ENCODE data around the gene RINT1.

Gene RINT1

GRCh38 chr7:105530546-105530945, 1.5 kb upstream of the RINT1 start:
- Histone ChIP-seq H3K4me3 (ENCODE audit: low read depth in 1 of 5, low read length in 5 of 5) (no peak overlapping the region), H3K27me3 (ENCODE audit: control insufficient read depth in 5 of 5, insufficient read depth in 4 of 5, low read length in 5 of 5) (no peaks in the 10 kb centered on the region), H3K9me3 (ENCODE audit: control insufficient read depth in 5 of 5, low read length in 5 of 5) (no peaks in the 10 kb centered on the region), H3K9ac (ENCODE audit: low read length in 5 of 5) (no peak overlapping the region), H3K4me1 (ENCODE audit: control insufficient read depth in 5 of 5, insufficient read depth in 5 of 5, low read length in 5 of 5) (peaks cover 2 to 27% (median 21%) of the 10 kb centered on the region in 5 donors), H3K27ac (ENCODE audit: low read depth, low read length) (no peak overlapping the region), H3K36me3 (ENCODE audit: control insufficient read depth in 5 of 5, insufficient read depth in 5 of 5, low read length in 5 of 5) (peaks cover 0 to 2% (median 0%) of the 10 kb centered on the region in 5 donors)

DNA sequence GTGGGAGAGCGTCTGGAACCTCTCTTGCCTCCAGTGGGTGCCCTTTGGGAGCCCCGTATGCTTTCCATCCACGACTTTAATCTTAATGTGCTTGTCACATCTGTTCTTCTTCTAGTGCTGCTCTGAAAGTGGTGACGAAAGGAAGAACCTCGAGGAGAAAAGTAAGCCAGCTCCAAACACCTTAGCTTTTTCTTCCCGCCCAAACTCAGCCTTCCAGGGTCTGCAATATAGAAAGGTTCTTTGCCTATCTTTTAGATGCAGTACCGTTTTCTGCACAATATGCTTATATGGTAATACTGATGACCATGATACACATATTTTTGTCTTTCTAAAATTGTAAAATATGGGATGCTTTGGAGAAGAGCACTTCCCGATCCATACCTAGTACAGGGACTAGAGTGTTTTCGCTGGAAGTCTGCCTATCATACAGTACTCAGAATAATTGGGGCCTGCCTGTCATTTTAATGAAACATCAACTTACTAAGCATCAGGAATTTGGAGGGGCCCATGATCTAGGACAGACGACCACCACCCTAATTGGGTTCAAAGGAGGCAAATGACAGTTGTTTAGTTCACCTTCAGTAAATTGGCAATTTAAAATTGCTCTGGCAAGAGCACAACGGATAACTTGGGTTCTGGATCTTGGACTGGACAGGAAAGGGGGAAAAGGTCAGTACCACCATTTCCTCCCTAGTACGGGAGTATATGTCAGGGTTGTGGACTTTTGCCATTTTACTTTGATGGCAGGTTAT, 884 bp downstream of the RINT1 start:
- H3K4me1 ChIP-seq (ENCODE audit: control insufficient read depth in 5 of 5, insufficient read depth in 5 of 5, low read length in 5 of 5) = peaks cover 2 to 27% (median 21%) of the 10 kb centered on the region in 5 donors
- peaks cover 0 to 11% (median 7%) of the 10 kb centered on the region in 5 donors for H3K36me3 ChIP-seq (ENCODE audit: control insufficient read depth in 5 of 5, insufficient read depth in 5 of 5, low read length in 5 of 5)
- H3K4me3 ChIP-seq (ENCODE audit: low read depth in 1 of 5, low read length in 5 of 5) = peak overlapping the region; percentile 98 to 100 (median 99)
- no peaks in the 10 kb centered on the region for H3K27me3 ChIP-seq (ENCODE audit: control insufficient read depth in 5 of 5, insufficient read depth in 4 of 5, low read length in 5 of 5)
- peak overlapping the region; percentile 72 for H3K27ac ChIP-seq (ENCODE audit: low read depth, low read length)
- peak overlapping the region; percentile 99 to 100 (median 100) for H3K9ac ChIP-seq (ENCODE audit: low read length in 5 of 5)
- H3K9me3 ChIP-seq (ENCODE audit: control insufficient read depth in 5 of 5, low read length in 5 of 5) = no peaks in the 10 kb centered on the region

GRCh38 chr7:105538339-105538738, 6.3 kb downstream of the RINT1 start:
- Histone ChIP-seq H3K27me3 (ENCODE audit: control insufficient read depth in 5 of 5, insufficient read depth in 4 of 5, low read length in 5 of 5) (no peaks in the 10 kb centered on the region), H3K4me3 (ENCODE audit: low read depth in 1 of 5, low read length in 5 of 5) (no peak overlapping the region), H3K36me3 (ENCODE audit: control insufficient read depth in 5 of 5, insufficient read depth in 5 of 5, low read length in 5 of 5) (peaks cover 17 to 60% (median 45%) of the 10 kb centered on the region in 5 donors), H3K27ac (ENCODE audit: low read depth, low read length) (no peak overlapping the region), H3K9me3 (ENCODE audit: control insufficient read depth in 5 of 5, low read length in 5 of 5) (no peaks in the 10 kb centered on the region), H3K9ac (ENCODE audit: low read length in 5 of 5) (no peak overlapping the region), H3K4me1 (ENCODE audit: control insufficient read depth in 5 of 5, insufficient read depth in 5 of 5, low read length in 5 of 5) (peaks cover 0 to 7% (median 3%) of the 10 kb centered on the region in 5 donors)

- Histone ChIP-seq H3K27me3 (ENCODE audit: control insufficient read depth in 5 of 5, insufficient read depth in 4 of 5, low read length in 5 of 5) (no peaks in the 10 kb centered on the region), H3K27ac (ENCODE audit: low read depth, low read length) (no peak overlapping the region), H3K36me3 (ENCODE audit: control insufficient read depth in 5 of 5, insufficient read depth in 5 of 5, low read length in 5 of 5) (peaks cover 7 to 69% (median 40%) of the 10 kb centered on the region in 5 donors), H3K4me1 (ENCODE audit: control insufficient read depth in 5 of 5, insufficient read depth in 5 of 5, low read length in 5 of 5) (no peaks in the 10 kb centered on the region), H3K4me3 (ENCODE audit: low read depth in 1 of 5, low read length in 5 of 5) (no peak overlapping the region), H3K9me3 (ENCODE audit: control insufficient read depth in 5 of 5, low read length in 5 of 5) (no peaks in the 10 kb centered on the region), H3K9ac (ENCODE audit: low read length in 5 of 5) (no peak overlapping the region)
Observed at GRCh38 chr7:105559926-105560325, 27.9 kb downstream of the RINT1 start.

DNA sequence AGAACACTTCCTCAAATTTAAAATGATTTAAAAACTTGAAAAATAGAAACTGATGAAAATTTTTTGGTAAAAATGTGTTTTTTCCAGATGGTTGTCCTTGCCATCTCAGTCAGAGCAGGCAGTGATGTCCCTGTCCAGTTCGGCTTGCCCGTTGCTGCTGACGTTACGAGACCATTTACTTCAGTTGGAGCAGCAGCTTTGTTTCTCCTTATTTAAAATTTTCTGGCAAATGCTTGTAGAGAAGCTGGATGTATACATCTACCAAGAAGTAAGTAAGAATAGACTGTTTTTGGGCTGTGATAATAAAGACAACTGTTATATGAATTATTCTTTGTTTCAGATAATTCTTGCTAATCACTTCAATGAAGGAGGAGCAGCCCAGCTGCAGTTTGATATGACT, 33.2 kb downstream of the RINT1 start:
- H3K27me3 ChIP-seq (ENCODE audit: control insufficient read depth in 5 of 5, insufficient read depth in 4 of 5, low read length in 5 of 5) = no peaks in the 10 kb centered on the region
- no peak overlapping the region for H3K27ac ChIP-seq (ENCODE audit: low read depth, low read length)
- H3K4me1 ChIP-seq (ENCODE audit: control insufficient read depth in 5 of 5, insufficient read depth in 5 of 5, low read length in 5 of 5) = no peaks in the 10 kb centered on the region
- no peak overlapping the region for H3K9ac ChIP-seq (ENCODE audit: low read length in 5 of 5)
- H3K9me3 ChIP-seq (ENCODE audit: control insufficient read depth in 5 of 5, low read length in 5 of 5) = no peaks in the 10 kb centered on the region
- H3K4me3 ChIP-seq (ENCODE audit: low read depth in 1 of 5, low read length in 5 of 5) = no peak overlapping the region
- peaks cover 20 to 77% (median 48%) of the 10 kb centered on the region in 5 donors for H3K36me3 ChIP-seq (ENCODE audit: control insufficient read depth in 5 of 5, insufficient read depth in 5 of 5, low read length in 5 of 5)

- H3K9me3 ChIP-seq (ENCODE audit: control insufficient read depth in 5 of 5, low read length in 5 of 5) = no peaks in the 10 kb centered on the region
- H3K9ac ChIP-seq (ENCODE audit: low read length in 5 of 5) = no peak overlapping the region
- no peak overlapping the region for H3K4me3 ChIP-seq (ENCODE audit: low read depth in 1 of 5, low read length in 5 of 5)
- peaks cover 0 to 5% (median 3%) of the 10 kb centered on the region in 5 donors for H3K4me1 ChIP-seq (ENCODE audit: control insufficient read depth in 5 of 5, insufficient read depth in 5 of 5, low read length in 5 of 5)
- no peaks in the 10 kb centered on the region for H3K27me3 ChIP-seq (ENCODE audit: control insufficient read depth in 5 of 5, insufficient read depth in 4 of 5, low read length in 5 of 5)
- no peak overlapping the region for H3K27ac ChIP-seq (ENCODE audit: low read depth, low read length)
- H3K36me3 ChIP-seq (ENCODE audit: control insufficient read depth in 5 of 5, insufficient read depth in 5 of 5, low read length in 5 of 5) = peaks cover 20 to 67% (median 44%) of the 10 kb centered on the region in 5 donors
Observed at GRCh38 chr7:105567024-105567423, 35.0 kb downstream of the RINT1 start.

DNA sequence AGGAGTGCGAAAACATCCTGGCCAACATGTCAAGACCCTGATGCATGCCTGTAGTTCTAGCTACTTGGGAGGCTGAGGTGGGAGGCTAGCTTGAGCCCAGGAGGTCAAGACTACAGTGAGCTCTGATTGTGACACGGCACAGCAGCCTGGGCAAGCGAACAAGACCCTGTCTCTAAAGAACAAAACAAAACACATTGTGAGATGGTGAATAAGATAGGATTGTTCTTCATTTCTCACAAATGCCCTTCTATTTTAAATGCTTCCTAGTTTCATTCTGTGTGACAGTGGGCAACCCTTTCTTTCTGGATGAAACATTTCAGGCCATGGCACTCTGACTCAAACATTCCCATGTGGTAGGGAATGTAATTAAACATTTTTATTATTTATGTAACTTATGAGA, 35.8 kb downstream of the RINT1 start:
- Histone ChIP-seq H3K9me3 (ENCODE audit: control insufficient read depth in 5 of 5, low read length in 5 of 5) (no peaks in the 10 kb centered on the region), H3K4me3 (ENCODE audit: low read depth in 1 of 5, low read length in 5 of 5) (no peak overlapping the region), H3K4me1 (ENCODE audit: control insufficient read depth in 5 of 5, insufficient read depth in 5 of 5, low read length in 5 of 5) (peaks cover 0 to 5% (median 3%) of the 10 kb centered on the region in 5 donors), H3K9ac (ENCODE audit: low read length in 5 of 5) (no peak overlapping the region), H3K27me3 (ENCODE audit: control insufficient read depth in 5 of 5, insufficient read depth in 4 of 5, low read length in 5 of 5) (no peaks in the 10 kb centered on the region), H3K36me3 (ENCODE audit: control insufficient read depth in 5 of 5, insufficient read depth in 5 of 5, low read length in 5 of 5) (peaks cover 20 to 60% (median 38%) of the 10 kb centered on the region in 5 donors), H3K27ac (ENCODE audit: low read depth, low read length) (no peak overlapping the region)

DNA sequence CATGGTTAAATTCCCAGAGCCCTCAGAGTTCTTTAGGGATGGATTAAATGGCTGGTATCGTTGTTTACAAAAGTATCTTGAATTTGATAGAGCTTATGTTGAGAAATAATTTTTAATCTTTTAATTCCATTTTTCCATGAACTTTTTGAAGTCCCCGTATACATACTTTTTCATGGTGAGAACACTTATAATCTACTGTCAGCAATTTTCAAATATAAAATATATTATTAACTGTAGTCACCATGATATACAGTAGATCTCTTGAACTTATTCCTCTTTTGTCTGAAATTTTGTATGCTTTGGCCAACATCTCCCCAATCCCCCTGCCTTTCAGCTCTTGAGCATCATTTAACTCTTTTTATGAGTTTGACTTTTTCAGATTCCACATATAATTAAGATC, 39.9 kb downstream of the RINT1 start:
- Histone ChIP-seq H3K27me3 (ENCODE audit: control insufficient read depth in 5 of 5, insufficient read depth in 4 of 5, low read length in 5 of 5) (no peaks in the 10 kb centered on the region), H3K27ac (ENCODE audit: low read depth, low read length) (no peak overlapping the region), H3K4me1 (ENCODE audit: control insufficient read depth in 5 of 5, insufficient read depth in 5 of 5, low read length in 5 of 5) (peaks cover 0 to 5% (median 3%) of the 10 kb centered on the region in 5 donors), H3K4me3 (ENCODE audit: low read depth in 1 of 5, low read length in 5 of 5) (no peak overlapping the region), H3K9ac (ENCODE audit: low read length in 5 of 5) (no peak overlapping the region), H3K9me3 (ENCODE audit: control insufficient read depth in 5 of 5, low read length in 5 of 5) (no peaks in the 10 kb centered on the region), H3K36me3 (ENCODE audit: control insufficient read depth in 5 of 5, insufficient read depth in 5 of 5, low read length in 5 of 5) (peaks cover 8 to 22% (median 11%) of the 10 kb centered on the region in 5 donors)

DNA sequence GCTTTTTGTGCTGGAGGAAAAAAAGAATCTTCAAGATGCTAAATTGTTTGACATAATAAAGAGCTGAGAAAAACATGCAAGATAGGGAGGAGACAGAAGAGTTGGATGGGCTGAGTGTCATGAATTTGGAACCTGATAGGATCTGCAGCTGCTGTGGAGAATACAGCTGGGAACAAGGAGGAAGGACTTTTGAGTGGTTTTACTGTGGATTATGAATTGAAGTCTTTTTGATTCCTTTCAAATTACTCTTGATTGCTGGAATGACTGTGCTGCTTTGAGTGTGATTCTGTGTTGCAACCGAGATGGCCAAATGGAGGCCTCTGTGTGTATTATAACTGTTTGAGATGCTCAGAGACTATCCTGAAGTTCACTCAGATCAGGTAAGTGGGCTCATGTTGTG, 45.2 kb downstream of the RINT1 start:
- Histone ChIP-seq H3K4me3 (ENCODE audit: low read depth in 1 of 5, low read length in 5 of 5) (no peak overlapping the region), H3K27ac (ENCODE audit: low read depth, low read length) (no peak overlapping the region), H3K9ac (ENCODE audit: low read length in 5 of 5) (no peak overlapping the region), H3K9me3 (ENCODE audit: control insufficient read depth in 5 of 5, low read length in 5 of 5) (no peaks in the 10 kb centered on the region), H3K36me3 (ENCODE audit: control insufficient read depth in 5 of 5, insufficient read depth in 5 of 5, low read length in 5 of 5) (no peaks in the 10 kb centered on the region), H3K27me3 (ENCODE audit: control insufficient read depth in 5 of 5, insufficient read depth in 4 of 5, low read length in 5 of 5) (peaks cover 0 to 6% (median 2%) of the 10 kb centered on the region in 5 donors), H3K4me1 (ENCODE audit: control insufficient read depth in 5 of 5, insufficient read depth in 5 of 5, low read length in 5 of 5) (peaks cover 0 to 9% (median 7%) of the 10 kb centered on the region in 5 donors)

- H3K9ac ChIP-seq (ENCODE audit: low read length in 5 of 5) = no peak overlapping the region
- H3K36me3 ChIP-seq (ENCODE audit: control insufficient read depth in 5 of 5, insufficient read depth in 5 of 5, low read length in 5 of 5) = no peaks in the 10 kb centered on the region
- H3K27ac ChIP-seq (ENCODE audit: low read depth, low read length) = no peak overlapping the region
- H3K4me1 ChIP-seq (ENCODE audit: control insufficient read depth in 5 of 5, insufficient read depth in 5 of 5, low read length in 5 of 5) = peaks cover 0 to 9% (median 7%) of the 10 kb centered on the region in 5 donors
- H3K9me3 ChIP-seq (ENCODE audit: control insufficient read depth in 5 of 5, low read length in 5 of 5) = no peaks in the 10 kb centered on the region
- H3K4me3 ChIP-seq (ENCODE audit: low read depth in 1 of 5, low read length in 5 of 5) = no peak overlapping the region
- peaks cover 0 to 6% (median 2%) of the 10 kb centered on the region in 5 donors for H3K27me3 ChIP-seq (ENCODE audit: control insufficient read depth in 5 of 5, insufficient read depth in 4 of 5, low read length in 5 of 5)
Observed at GRCh38 chr7:105578496-105578895, 46.5 kb downstream of the RINT1 start.

Measured in subcutaneous abdominal adipose tissue (tissue), 5 donors.